Activated CD8-positive, alpha-beta memory T cell treated with anti-CD3 and anti-CD28 coated beads, Interleukin-2, amount 50 U/mL, for 1 hour (primary cell): ENCODE results near the gene HIVEP2.

ENCODE experiments used
- DNase-seq: peaks from one replicate; pipeline ENCODE4 v3.0.0-alpha.2; 2020; ENCODE audit errors: extremely low read depth

Gene HIVEP2

GRCh38 chr6:142887517-142887916 is 57.5 kb downstream of the HIVEP2 start:
- DNase-seq, result no peak

GRCh38 chr6:142886431-142887170 is 58.4 kb downstream of the HIVEP2 start:
- no peak for DNase-seq

- DNase-seq, result peak; percentile 41
Measured at GRCh38 chr6:142885182-142885867, 59.7 kb downstream of the HIVEP2 start.

- no peak for DNase-seq
Measured at GRCh38 chr6:142884214-142885035, 60.6 kb downstream of the HIVEP2 start.

GRCh38 chr6:142883011-142883410 is 62.0 kb downstream of the HIVEP2 start:
- DNase-seq, result no peak

- DNase-seq, result no peak
Measured at GRCh38 chr6:142881761-142882160, 63.2 kb downstream of the HIVEP2 start.

GRCh38 chr6:142881290-142881689 is 63.7 kb downstream of the HIVEP2 start:
- DNase-seq, result no peak

GRCh38 chr6:142880201-142880600 is 64.8 kb downstream of the HIVEP2 start:
- DNase-seq, result no peak

- no peak for DNase-seq
Measured at GRCh38 chr6:142879527-142879926, 65.4 kb downstream of the HIVEP2 start.

GRCh38 chr6:142879076-142879475 is 65.9 kb downstream of the HIVEP2 start:
- DNase-seq, result no peak

GRCh38 chr6:142878407-142878806 is 66.6 kb downstream of the HIVEP2 start:
- DNase-seq, result no peak

- DNase-seq, result no peak
Measured at GRCh38 chr6:142874676-142875075, 70.3 kb downstream of the HIVEP2 start.

- DNase-seq, result no peak
Measured at GRCh38 chr6:142872376-142872775, 72.6 kb downstream of the HIVEP2 start.

- peak; percentile 46 for DNase-seq
Measured at GRCh38 chr6:142871910-142872331, 73.1 kb downstream of the HIVEP2 start.

- no peak for DNase-seq
Measured at GRCh38 chr6:142870787-142871415, 74.1 kb downstream of the HIVEP2 start.

- no peak for DNase-seq
Measured at GRCh38 chr6:142868917-142869316, 76.1 kb downstream of the HIVEP2 start.

GRCh38 chr6:142867988-142868812 is 76.8 kb downstream of the HIVEP2 start:
- DNase-seq, result no peak

GRCh38 chr6:142867355-142867801 is 77.6 kb downstream of the HIVEP2 start:
- DNase-seq, result no peak

GRCh38 chr6:142863981-142864380 is 81.0 kb downstream of the HIVEP2 start:
- no peak for DNase-seq

GRCh38 chr6:142861711-142862110 is 83.3 kb downstream of the HIVEP2 start:
- DNase-seq, result no peak

- DNase-seq, result no peak
Measured at GRCh38 chr6:142860498-142860897, 84.5 kb downstream of the HIVEP2 start.
